ENCODE results near the gene HSD3B2.

GRCh38 chr1:119463569-119463968, 48.6 kb downstream of the HSD3B2 start:
- no peak for TF ChIP-seq POLR2AphosphoS5 (IDR thresholded peaks at IDR 0.05)
- TF ChIP-seq, protein P1, sequence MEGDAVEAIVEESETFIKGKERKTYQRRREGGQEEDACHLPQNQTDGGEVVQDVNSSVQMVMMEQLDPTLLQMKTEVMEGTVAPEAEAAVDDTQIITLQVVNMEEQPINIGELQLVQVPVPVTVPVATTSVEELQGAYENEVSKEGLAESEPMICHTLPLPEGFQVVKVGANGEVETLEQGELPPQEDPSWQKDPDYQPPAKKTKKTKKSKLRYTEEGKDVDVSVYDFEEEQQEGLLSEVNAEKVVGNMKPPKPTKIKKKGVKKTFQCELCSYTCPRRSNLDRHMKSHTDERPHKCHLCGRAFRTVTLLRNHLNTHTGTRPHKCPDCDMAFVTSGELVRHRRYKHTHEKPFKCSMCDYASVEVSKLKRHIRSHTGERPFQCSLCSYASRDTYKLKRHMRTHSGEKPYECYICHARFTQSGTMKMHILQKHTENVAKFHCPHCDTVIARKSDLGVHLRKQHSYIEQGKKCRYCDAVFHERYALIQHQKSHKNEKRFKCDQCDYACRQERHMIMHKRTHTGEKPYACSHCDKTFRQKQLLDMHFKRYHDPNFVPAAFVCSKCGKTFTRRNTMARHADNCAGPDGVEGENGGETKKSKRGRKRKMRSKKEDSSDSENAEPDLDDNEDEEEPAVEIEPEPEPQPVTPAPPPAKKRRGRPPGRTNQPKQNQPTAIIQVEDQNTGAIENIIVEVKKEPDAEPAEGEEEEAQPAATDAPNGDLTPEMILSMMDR (IDR thresholded peaks at IDR 0.05), result no peak
- TF ChIP-seq POLR2A (IDR thresholded peaks at IDR 0.05), result no peak
